ENCODE results near the gene CLSTN2.

Gene CLSTN2

DNA sequence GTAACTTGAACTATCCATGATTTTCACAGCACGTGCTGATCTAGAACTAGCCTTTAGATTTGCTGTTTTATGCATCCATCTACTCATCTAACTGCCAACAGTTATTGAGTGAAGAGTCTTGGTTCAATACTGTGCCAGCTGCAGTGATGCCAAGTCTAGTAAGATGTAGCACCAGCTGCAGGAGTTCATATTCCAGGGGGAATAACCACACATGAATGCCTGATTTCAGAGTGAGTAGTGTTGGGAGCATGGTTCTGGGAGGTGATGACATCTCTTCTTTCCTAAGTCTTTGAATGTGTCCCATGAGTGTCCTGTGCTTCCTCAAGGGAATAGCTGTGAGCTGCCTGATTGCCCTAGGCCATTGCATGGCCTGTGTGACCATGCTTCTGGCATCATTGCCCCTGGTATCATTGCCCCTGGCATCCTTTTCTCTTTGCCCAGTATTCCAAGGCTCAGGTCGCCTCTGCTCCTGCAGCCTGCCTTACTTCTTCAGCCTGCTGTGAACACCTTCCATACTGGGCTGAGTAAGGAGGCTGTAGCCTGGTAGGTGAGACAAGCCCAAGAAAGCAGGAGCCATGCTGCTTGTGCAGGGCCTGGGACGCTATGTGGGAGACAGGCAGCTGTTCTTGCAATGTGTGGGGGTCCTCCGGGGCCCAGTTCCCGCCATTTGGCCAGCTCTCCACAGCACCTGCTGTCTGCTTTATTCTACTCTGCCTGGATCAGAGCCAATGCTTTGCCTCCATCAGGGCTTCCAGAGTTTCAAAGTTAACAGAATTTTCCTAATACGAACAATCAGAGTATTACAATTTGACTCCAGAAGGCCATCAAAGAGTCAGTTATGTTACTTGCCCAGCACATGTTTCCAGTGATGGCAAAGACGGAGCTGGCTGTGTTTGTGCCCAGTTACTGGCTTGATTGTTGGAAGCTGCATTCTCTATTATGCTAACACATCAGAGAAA lies 73.2 kb downstream of the CLSTN2 start:
- H3K4me3 Mint-ChIP-seq = no peak overlapping the region
- no peaks in the 10 kb centered on the region for H3K36me3 Mint-ChIP-seq
- H3K27ac Mint-ChIP-seq = no peak overlapping the region
- H3K9me3 Mint-ChIP-seq = no peaks in the 10 kb centered on the region
- CTCF ChIA-PET = no interaction called here
- DNase-seq = no peak
- no peaks in the 10 kb centered on the region for H3K4me1 Mint-ChIP-seq
- H3K27me3 Mint-ChIP-seq = no peaks in the 10 kb centered on the region

DNA sequence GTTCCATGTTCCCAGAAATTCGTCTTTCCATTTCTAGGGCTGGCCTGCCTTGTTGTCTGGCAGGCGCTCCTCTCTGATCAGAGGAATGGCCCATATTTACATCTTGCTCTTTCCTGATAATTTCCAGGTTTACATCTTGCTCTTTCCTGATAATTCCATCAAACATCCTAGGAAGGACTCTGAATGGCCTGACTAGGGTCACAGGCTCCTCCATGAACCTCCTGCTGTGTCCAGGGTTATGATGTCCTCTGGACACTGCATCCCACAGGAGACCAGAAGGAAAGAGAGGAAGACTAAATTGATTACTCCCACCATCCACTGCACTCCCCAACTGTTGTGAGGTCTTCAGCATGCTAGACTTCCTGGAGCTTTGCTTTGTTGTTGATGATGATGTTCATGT lies 75.4 kb downstream of the CLSTN2 start:
- CTCF ChIA-PET = no interaction called here
- Mint-ChIP-seq H3K27me3 (no peaks in the 10 kb centered on the region), H3K36me3 (no peaks in the 10 kb centered on the region), H3K9me3 (no peaks in the 10 kb centered on the region), H3K27ac (no peak overlapping the region), H3K4me3 (no peak overlapping the region), H3K4me1 (no peaks in the 10 kb centered on the region)
- DNase-seq = no peak

DNA sequence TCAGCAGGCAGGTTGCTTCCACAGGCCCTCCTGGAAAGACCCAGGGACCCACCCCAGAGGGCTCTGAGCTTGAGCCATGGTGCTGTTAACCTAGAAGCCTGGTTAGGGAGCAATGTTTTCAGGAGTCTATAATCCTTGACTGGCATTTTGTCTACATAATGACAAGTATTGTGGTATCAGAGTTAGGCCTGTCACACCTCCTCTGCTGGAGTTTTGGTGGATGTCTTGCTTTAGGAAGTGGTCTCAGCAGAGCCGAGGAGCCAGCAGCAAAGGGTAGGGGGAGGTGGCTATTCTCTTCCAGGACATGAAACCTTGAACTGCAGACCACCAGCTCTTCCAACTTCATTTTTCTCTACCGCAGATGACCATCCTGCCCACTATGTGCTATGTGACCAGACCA lies 76.1 kb downstream of the CLSTN2 start:
- H3K27me3 Mint-ChIP-seq = no peaks in the 10 kb centered on the region
- H3K27ac Mint-ChIP-seq = no peak overlapping the region
- H3K4me3 Mint-ChIP-seq = no peak overlapping the region
- H3K36me3 Mint-ChIP-seq = no peaks in the 10 kb centered on the region
- H3K9me3 Mint-ChIP-seq = no peaks in the 10 kb centered on the region
- CTCF ChIA-PET = no interaction called here
- no peaks in the 10 kb centered on the region for H3K4me1 Mint-ChIP-seq
- no peak for DNase-seq

DNA sequence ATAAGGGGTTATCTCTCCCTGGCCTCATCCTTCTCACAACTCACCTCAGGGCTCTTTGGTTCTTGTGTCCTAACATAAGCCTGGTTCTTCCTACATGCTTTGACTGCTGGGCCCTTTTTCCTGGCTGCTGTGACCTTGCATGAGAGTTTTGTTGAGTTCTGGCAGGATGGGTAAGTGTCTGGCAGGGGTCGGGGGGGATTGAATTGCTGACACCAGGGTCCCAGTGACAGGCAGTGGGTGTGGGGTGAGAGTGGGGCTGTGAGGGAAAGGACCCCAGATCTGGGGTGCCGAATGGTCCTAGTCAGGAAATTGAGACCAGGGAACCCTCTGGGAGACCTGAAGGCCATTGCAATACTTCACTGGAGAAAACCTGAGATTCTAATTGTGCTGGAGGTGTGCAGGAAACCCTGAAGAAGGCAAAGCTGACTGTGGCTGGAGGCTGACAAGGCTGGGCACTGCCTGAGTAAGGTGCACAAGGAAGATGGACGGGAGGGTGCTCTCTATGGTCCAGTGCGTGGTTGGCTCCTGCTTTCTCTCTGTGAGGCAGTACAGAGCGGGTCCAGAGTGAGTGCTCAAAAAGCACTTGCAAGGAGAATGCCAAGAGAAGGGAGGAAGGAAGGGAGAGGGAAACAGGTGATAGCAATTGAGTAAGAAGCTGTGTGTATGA lies 76.8 kb downstream of the CLSTN2 start:
- H3K27me3 Mint-ChIP-seq = no peaks in the 10 kb centered on the region
- H3K9me3 Mint-ChIP-seq = no peaks in the 10 kb centered on the region
- no peaks in the 10 kb centered on the region for H3K36me3 Mint-ChIP-seq
- H3K27ac Mint-ChIP-seq = no peak overlapping the region
- H3K4me3 Mint-ChIP-seq = no peak overlapping the region
- DNase-seq = no peak
- no peaks in the 10 kb centered on the region for H3K4me1 Mint-ChIP-seq
- CTCF ChIA-PET = no interaction called here

DNA sequence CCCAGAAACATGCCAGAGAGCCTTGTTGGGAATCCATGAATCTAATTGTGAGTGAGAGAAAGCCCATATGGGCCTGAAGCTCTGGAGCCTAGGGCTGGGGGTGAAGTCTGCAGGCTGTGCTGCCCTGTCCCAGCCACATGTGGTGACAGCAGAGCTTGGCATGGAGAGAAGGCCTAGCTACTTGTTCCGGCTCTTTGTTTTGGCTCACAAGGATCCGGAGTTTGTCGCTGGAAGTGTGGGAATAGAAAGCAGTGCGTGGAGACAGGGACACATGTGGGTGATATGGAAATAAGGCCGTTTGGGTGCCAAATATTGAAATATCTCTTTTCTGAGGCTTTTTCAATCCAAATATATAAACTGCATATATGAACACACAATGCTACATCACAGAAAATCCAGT lies 78.2 kb downstream of the CLSTN2 start:
- H3K27me3 Mint-ChIP-seq = no peaks in the 10 kb centered on the region
- CTCF ChIA-PET = no interaction called here
- no peak overlapping the region for H3K4me3 Mint-ChIP-seq
- DNase-seq = no peak
- no peaks in the 10 kb centered on the region for H3K9me3 Mint-ChIP-seq
- no peak overlapping the region for H3K27ac Mint-ChIP-seq
- H3K4me1 Mint-ChIP-seq = no peaks in the 10 kb centered on the region
- no peaks in the 10 kb centered on the region for H3K36me3 Mint-ChIP-seq

DNA sequence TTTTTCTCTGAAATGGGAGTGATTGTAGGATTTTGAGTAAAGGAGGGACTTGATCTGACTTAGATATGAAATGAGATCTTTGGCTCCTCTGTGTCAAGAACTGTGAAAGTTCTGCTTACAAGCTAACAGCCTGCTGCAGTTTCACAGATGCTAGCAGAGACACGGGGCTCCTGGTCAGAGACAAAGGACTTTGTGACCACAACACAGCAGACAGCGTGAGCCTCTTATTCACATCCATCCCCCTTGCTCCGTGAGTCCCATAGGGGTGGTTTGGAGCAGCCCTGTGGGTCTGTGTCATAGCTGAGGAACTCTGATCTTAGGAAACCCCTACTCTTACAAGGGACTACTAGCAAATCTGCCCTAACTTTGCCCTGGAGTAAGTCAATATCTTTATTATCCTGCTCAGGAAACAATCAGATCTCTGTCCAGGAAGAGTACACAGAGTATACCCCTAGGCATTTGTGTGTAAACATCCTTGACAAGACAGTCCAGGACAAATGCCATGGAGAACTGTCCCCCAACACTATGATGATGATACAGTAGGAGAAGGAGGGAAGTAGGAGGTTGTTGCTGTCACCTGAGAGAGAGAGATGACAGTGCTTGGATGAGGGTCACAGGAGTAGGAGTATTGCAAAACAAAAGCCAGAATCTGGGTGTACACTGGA lies 80.0 kb downstream of the CLSTN2 start:
- Mint-ChIP-seq H3K36me3 (no peaks in the 10 kb centered on the region), H3K27ac (no peak overlapping the region), H3K27me3 (peaks cover 3% of the 10 kb centered on the region), H3K9me3 (no peaks in the 10 kb centered on the region), H3K4me3 (no peak overlapping the region), H3K4me1 (no peaks in the 10 kb centered on the region)
- DNase-seq = no peak
- CTCF ChIA-PET = no interaction called here

DNA sequence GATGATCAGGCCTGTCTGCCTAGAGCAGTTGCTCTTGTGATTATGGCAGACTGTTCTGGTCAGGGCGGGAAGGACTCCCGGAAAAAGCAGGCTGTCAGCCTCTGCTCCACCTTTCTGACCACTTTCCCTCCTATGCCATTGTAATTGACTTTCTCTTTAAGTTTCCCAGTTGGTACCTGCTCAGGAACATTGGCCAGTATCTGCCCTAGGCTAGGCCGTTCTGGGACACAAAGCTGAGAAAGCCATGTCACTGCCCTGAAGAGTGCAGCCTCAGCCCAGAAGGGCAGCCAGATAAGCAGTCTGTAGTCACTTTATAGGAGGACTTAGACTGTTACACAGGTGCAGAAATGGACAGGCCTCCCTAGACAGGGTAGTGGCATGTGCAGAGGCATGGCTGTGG lies 80.8 kb downstream of the CLSTN2 start:
- H3K27me3 Mint-ChIP-seq = peaks cover 3% of the 10 kb centered on the region
- no peak for DNase-seq
- H3K9me3 Mint-ChIP-seq = no peaks in the 10 kb centered on the region
- CTCF ChIA-PET = no interaction called here
- H3K36me3 Mint-ChIP-seq = no peaks in the 10 kb centered on the region
- no peak overlapping the region for H3K4me3 Mint-ChIP-seq
- no peak overlapping the region for H3K27ac Mint-ChIP-seq
- no peaks in the 10 kb centered on the region for H3K4me1 Mint-ChIP-seq

DNA sequence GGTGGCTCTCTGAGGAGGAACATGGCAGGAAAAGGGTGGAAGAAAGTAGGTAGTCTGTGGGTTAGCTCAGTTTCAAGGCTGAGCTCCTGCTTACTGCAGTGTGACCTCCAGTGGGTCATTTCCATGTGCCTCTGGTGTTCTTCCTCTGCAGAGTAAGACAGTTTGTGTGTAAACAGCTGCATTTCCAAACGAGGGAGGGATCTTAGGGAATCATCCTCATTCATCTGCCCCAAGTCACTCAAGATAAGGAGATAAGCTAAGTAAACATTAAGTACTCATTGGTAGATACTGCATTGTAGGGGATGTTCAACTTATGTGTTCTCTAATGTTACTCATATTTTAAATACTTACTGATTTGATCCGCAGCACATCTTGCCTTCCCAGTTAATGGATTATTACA lies 83.6 kb downstream of the CLSTN2 start:
- H3K36me3 Mint-ChIP-seq = no peaks in the 10 kb centered on the region
- peaks cover 3% of the 10 kb centered on the region for H3K27me3 Mint-ChIP-seq
- no peak overlapping the region for H3K4me3 Mint-ChIP-seq
- CTCF ChIA-PET = interaction anchor here (0.6 kb wide), 1 partner anchor 623 kb away, joined by 3 read pairs; no protein-coding TSS in a partner anchor
- no peaks in the 10 kb centered on the region for H3K9me3 Mint-ChIP-seq
- DNase-seq = no peak
- no peaks in the 10 kb centered on the region for H3K4me1 Mint-ChIP-seq
- no peak overlapping the region for H3K27ac Mint-ChIP-seq

DNA sequence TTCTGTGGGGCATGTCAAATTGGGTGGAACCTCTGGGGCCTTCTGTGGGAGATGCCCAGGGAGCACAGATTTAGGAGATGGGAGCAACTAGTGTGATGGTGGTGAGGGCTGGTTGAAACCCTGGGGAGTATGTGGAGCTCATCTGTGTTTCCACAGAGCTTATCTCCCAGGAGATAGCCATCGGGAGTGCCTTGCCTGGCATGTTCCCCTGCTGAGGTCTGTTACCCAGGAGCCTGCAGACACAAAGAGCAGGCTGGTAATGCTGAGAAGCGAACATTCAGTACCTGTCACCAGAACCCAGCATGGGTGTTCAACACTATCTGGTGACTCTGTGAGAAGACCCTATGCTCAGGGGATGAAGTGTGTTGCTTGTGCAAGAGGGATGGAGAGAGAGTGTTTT lies 85.0 kb downstream of the CLSTN2 start:
- no peak for DNase-seq
- CTCF ChIA-PET = no interaction called here

DNA sequence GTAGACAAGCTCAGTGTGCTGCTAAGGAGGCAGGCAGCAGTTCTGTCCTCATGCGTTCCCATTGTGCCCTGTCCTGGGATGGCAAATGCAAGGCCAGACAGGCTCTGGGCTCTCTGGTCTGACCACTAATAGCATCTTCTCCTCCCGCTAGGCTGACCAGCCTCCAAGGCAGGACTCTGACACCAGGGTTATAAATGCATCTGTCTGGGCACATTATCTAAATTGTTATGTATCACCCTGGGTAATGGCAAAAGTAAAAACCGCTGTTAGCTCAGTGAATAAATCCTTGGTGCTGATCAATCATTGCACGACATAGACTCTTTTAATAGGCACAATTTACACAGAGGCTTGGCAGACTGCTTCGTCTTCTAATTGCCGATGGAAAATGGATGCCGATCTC lies 85.6 kb downstream of the CLSTN2 start:
- no peak for DNase-seq
- H3K4me1 Mint-ChIP-seq = no peaks in the 10 kb centered on the region
- H3K4me3 Mint-ChIP-seq = no peak overlapping the region
- H3K27ac Mint-ChIP-seq = no peak overlapping the region
- CTCF ChIA-PET = no interaction called here
- H3K9me3 Mint-ChIP-seq = no peaks in the 10 kb centered on the region
- no peaks in the 10 kb centered on the region for H3K36me3 Mint-ChIP-seq
- peaks cover 3% of the 10 kb centered on the region for H3K27me3 Mint-ChIP-seq

More for the DNA sequence above, 85.0 kb downstream of the CLSTN2 start:
- no peaks in the 10 kb centered on the region for H3K36me3 Mint-ChIP-seq
- peaks cover 3% of the 10 kb centered on the region for H3K27me3 Mint-ChIP-seq
- no peaks in the 10 kb centered on the region for H3K9me3 Mint-ChIP-seq
- no peak overlapping the region for H3K27ac Mint-ChIP-seq
- H3K4me1 Mint-ChIP-seq = no peaks in the 10 kb centered on the region
- no peak overlapping the region for H3K4me3 Mint-ChIP-seq

DNA sequence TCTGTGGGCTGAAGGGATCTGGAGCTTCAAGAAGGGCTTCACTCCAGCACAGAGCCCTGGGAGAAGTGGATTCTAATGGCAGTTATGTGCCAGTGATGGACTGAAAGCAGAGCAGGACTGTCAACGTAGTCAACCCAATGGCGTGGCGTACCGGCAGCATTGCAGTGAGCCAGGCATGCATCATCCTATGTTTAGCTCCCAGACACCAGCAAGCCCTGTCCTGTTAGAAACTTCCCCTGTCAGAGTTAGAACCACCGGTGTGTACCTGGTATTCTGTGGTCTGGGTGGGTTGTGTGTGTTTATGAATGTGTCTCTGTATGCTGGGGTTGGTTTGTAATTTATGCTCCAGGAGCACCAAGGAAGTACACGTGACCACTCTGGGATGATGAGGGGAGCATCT lies 86.3 kb downstream of the CLSTN2 start:
- Mint-ChIP-seq H3K27ac (no peak overlapping the region), H3K27me3 (peaks cover 3% of the 10 kb centered on the region), H3K36me3 (no peaks in the 10 kb centered on the region), H3K4me1 (no peaks in the 10 kb centered on the region), H3K4me3 (no peak overlapping the region), H3K9me3 (no peaks in the 10 kb centered on the region)
- CTCF ChIA-PET = no interaction called here
- DNase-seq = no peak

DNA sequence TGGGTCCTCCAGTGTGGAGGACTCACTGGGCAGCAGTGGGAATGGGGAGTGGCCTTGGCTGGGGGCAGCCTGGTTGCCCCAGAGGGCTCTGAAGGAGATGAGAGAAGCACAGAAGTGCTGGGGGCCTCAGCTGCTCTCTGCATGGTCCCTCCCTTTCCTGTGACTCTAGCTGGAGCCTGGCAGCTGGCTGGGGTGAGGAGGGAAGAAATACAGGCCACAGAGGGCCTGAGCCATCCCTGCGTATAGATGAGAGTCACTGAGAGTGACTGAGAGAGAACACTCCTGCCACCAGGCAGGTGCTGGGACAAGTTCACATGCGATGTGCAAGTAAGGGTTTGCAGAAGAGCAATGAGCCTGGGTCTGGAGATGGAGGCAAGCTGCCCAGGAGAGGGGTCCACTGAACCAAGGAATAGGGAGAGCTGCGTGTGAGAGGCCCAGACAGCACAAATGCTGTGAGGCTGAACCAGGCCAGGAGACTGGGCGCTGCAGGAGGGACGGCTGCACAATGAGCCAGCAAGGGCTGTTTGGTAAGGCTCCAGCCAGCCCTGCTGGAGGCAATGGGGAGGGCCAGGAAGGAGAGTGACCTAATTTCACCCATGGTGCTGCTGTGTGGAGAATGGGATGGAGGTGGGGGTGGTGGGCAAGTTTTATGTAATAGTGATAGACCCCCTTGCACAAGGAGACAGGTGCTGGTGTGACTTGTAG lies 87.2 kb downstream of the CLSTN2 start:
- DNase-seq = no peak
- CTCF ChIA-PET = no interaction called here
- H3K27me3 Mint-ChIP-seq = peaks cover 3% of the 10 kb centered on the region
- no peak overlapping the region for H3K27ac Mint-ChIP-seq
- H3K4me3 Mint-ChIP-seq = no peak overlapping the region
- no peaks in the 10 kb centered on the region for H3K9me3 Mint-ChIP-seq
- H3K4me1 Mint-ChIP-seq = no peaks in the 10 kb centered on the region
- H3K36me3 Mint-ChIP-seq = no peaks in the 10 kb centered on the region

DNA sequence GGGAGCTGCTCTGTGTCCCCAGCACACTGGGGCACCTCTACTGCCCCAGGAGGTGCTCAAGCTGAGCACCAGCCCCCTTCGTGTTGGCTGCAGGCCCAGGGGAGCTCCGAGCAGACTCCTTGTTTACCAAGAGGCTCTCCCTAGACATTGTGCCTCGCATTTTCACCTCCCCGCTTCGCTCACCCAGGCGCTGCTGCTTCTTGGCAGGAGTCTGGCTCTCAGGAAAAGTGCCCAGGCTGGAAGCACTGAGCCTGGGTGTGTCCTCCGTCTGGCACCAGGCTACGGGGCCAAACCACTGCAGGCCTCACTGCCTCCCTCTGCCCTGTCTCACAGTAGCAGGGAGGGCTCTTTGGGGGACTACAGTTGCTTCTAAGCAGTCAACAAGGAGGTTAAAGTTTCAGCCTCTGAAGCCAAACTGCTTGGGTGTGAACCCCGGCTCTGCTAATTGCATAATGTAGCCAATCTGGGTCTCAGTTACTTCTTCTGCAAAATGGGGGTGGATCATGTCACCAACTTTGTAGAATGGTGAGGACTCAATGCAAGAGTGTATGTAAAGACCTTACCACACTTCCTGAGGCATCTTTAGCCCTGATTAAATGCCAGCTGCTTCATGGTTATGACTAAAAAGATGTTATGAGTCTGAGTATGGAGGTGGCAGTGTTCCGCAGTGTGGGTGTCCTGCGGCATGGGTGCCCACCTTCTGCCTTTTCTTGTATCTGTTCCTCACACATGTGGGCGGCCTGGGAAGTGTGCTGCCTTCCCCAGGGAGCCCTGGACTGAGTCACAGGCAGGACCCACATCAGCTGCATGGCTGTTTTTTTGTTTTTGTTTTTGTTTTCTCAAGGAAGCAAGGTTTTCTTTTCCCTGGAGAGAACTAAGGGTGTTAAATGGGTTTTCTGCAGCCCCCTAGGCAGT lies 88.9 kb downstream of the CLSTN2 start:
- H3K4me1 Mint-ChIP-seq = no peaks in the 10 kb centered on the region
- DNase-seq = no peak
- peaks cover 8% of the 10 kb centered on the region for H3K27me3 Mint-ChIP-seq
- H3K4me3 Mint-ChIP-seq = no peak overlapping the region
- CTCF ChIA-PET = no interaction called here
- no peak overlapping the region for H3K27ac Mint-ChIP-seq
- H3K36me3 Mint-ChIP-seq = no peaks in the 10 kb centered on the region
- H3K9me3 Mint-ChIP-seq = no peaks in the 10 kb centered on the region

All from activated naive CD4-positive, alpha-beta T cell treated with anti-CD3 and anti-CD28 coated beads, Interleukin-2, amount 10 ng/mL, durations not matched to agents 7 days and 5 days (primary cell).